ENCODE data around the gene TM9SF4.

TM9SF4 gene

GRCh38 chr20:32199006-32199405 is 89.5 kb downstream of the TM9SF4 start:
- H3K4me3 ChIP-seq (replicated peaks; ENCODE audit: insufficient read depth, low read length): no peak overlapping the region
- DNase-seq (ENCODE audit: low read depth in 1 of 2, low spot score in 1 of 2): no peak
- no peaks in the 10 kb centered on the region for H3K27me3 ChIP-seq (ENCODE audit: insufficient read depth, poor library complexity, severe bottlenecking)
- no peak for TF ChIP-seq CTCF (IDR thresholded peaks at IDR 0.05; ENCODE audit: insufficient read depth, low read length)
- no peak for TF ChIP-seq REST (IDR thresholded peaks at IDR 0.05; ENCODE audit: insufficient replicate concordance, low read depth)
- TF ChIP-seq POLR2AphosphoS5 (IDR thresholded peaks at IDR 0.05; ENCODE audit: low read depth): no peak
- no peak for TF ChIP-seq SPI1 (IDR thresholded peaks at IDR 0.05; ENCODE audit: borderline replicate concordance, low read depth)
- no peak for TF ChIP-seq GABPA (IDR thresholded peaks at IDR 0.05; ENCODE audit: low read depth)
- no peak overlapping the region for H3K27ac ChIP-seq (replicated peaks)

GRCh38 chr20:32201296-32201976 is 91.9 kb downstream of the TM9SF4 start:
- no peak overlapping the region for H3K27ac ChIP-seq (replicated peaks)
- no peaks in the 10 kb centered on the region for H3K27me3 ChIP-seq (ENCODE audit: insufficient read depth, poor library complexity, severe bottlenecking)
- DNase-seq (ENCODE audit: low read depth in 1 of 2, low spot score in 1 of 2): no peak
- TF ChIP-seq SPI1 (IDR thresholded peaks at IDR 0.05; ENCODE audit: borderline replicate concordance, low read depth) (no peak), CTCF (IDR thresholded peaks at IDR 0.05; ENCODE audit: insufficient read depth, low read length) (no peak), GABPA (IDR thresholded peaks at IDR 0.05; ENCODE audit: low read depth) (no peak), REST (IDR thresholded peaks at IDR 0.05; ENCODE audit: insufficient replicate concordance, low read depth) (no peak), POLR2AphosphoS5 (IDR thresholded peaks at IDR 0.05; ENCODE audit: low read depth) (no peak)
- H3K4me3 ChIP-seq (replicated peaks; ENCODE audit: insufficient read depth, low read length): no peak overlapping the region

- peak in 1 of 2 experiments; percentile 64 for DNase-seq (ENCODE audit: low read depth in 1 of 2, low spot score in 1 of 2)
- Histone ChIP-seq H3K27ac (replicated peaks) (no peak overlapping the region), H3K27me3 (ENCODE audit: insufficient read depth, poor library complexity, severe bottlenecking) (no peaks in the 10 kb centered on the region), H3K4me3 (replicated peaks; ENCODE audit: insufficient read depth, low read length) (no peak overlapping the region)
- TF ChIP-seq CTCF (IDR thresholded peaks at IDR 0.05; ENCODE audit: insufficient read depth, low read length) (no peak), REST (IDR thresholded peaks at IDR 0.05; ENCODE audit: insufficient replicate concordance, low read depth) (no peak), GABPA (IDR thresholded peaks at IDR 0.05; ENCODE audit: low read depth) (no peak), POLR2AphosphoS5 (IDR thresholded peaks at IDR 0.05; ENCODE audit: low read depth) (no peak), SPI1 (IDR thresholded peaks at IDR 0.05; ENCODE audit: borderline replicate concordance, low read depth) (peak; percentile 72; the same call in 1 of the 2 replicates)
Observed at GRCh38 chr20:32201977-32202363, 92.5 kb downstream of the TM9SF4 start.

Measured in HL-60 (cell line).